Endothelial cell of umbilical vein (primary cell): ENCODE data around the gene TRDN. TPM values are rescaled to one million over a fixed set of nuclear protein-coding genes. Genes with fewer than 3 reads are reported as not detected.

ENCODE experiments used
- BruUV-seq: library from RNA; stranded (reverse); fragments of 400-500 nt; replicated peaks from 2 replicates; lab custom pipeline; 2021; lab: Mats Ljungman, UMichigan
- CTCF ChIA-PET: fragments of 300-600, 350-600 bp; sonication (Branson Sonifier 250); formaldehyde crosslinking; loops from one replicate; lab custom pipeline; 2021; ENCODE audit warnings: antibody characterized with exemption, inconsistent platforms; lab: Charles Lee
- POLR2A ChIA-PET: fragments of 300-600, 350-600 bp; sonication (Branson Sonifier 250); formaldehyde crosslinking; loops from one replicate; lab custom pipeline; 2021; ENCODE audit warnings: antibody characterized with exemption, inconsistent platforms; lab: Charles Lee
- DNase-seq: peaks from one replicate; pipeline ENCODE4 v3.0.0-alpha.2; 2011; ENCODE audit warnings: low read depth, low spot score
- FAIRE-seq: peaks from 2 replicates; lab custom pipeline; 2011; peaks lifted over from hg19 to GRCh38; lab: Jason Lieb, UNC
- H2AFZ ChIP-seq: 2 replicates; pipeline ENCODE4 v1.6.0; 2012; ENCODE audit warnings: low read depth, low read length, control low read depth, inconsistent platforms
- H3K27ac ChIP-seq: 2 replicates; pipeline ENCODE4 v1.5.1; 2011; ENCODE audit warnings: low read depth, mild to moderate bottlenecking, control low read depth, low read length, moderate library complexity; ENCODE audit not compliant: insufficient read depth
- H3K27me3 ChIP-seq, 2 experiments: 2 replicates each; pipeline versions ENCODE4 v1.6.0 to v1.6.1; 2011; ENCODE audit warnings: low read length in 2 of 2, mixed read lengths in 1 of 2; ENCODE audit not compliant: control insufficient read depth in 2 of 2, insufficient read depth in 2 of 2
- H3K36me3 ChIP-seq, 2 experiments: 2 replicates in 1 of 2; 3 replicates in 1 of 2; pipeline ENCODE4 v1.5.1; 2011; ENCODE audit warnings: low read length in 2 of 2, mild to moderate bottlenecking in 1 of 2, moderate library complexity in 1 of 2; ENCODE audit not compliant: control insufficient read depth in 2 of 2, insufficient read depth in 2 of 2; ENCODE audit errors: extremely low read depth in 1 of 2
- H3K4me1 ChIP-seq: 3 replicates; pipeline ENCODE4 v1.5.1; 2011; ENCODE audit warnings: mild to moderate bottlenecking, low read length; ENCODE audit not compliant: control insufficient read depth, insufficient read depth; ENCODE audit errors: extremely low read depth
- H3K4me2 ChIP-seq: 2 replicates; pipeline ENCODE4 v1.6.1; 2011; ENCODE audit warnings: low read length, control low read depth, mixed read lengths; ENCODE audit not compliant: insufficient read depth
- H3K4me3 ChIP-seq, 3 experiments: fragments of 200-600 bp in 1 of 3; sonication (generic), shearing (Covaris generic) in 1 of 3; replicated peaks in 1 of 3; 2 replicates each; pipeline ENCODE4 v1.5.1; 2011 to 2016; ENCODE audit warnings: control low read depth in 3 of 3, low read length in 3 of 3, mild to moderate bottlenecking in 2 of 3, inconsistent platforms in 1 of 3, low read depth in 1 of 3, moderate library complexity in 1 of 3; ENCODE audit not compliant: insufficient read depth in 1 of 3
- H3K79me2 ChIP-seq: 2 replicates; pipeline ENCODE4 v1.6.0; 2012; ENCODE audit warnings: low read length, inconsistent platforms; ENCODE audit not compliant: control insufficient read depth, insufficient read depth
- H3K9ac ChIP-seq: replicated peaks from 2 replicates; pipeline ENCODE3; 2011; ENCODE audit warnings: low read length, control low read depth; ENCODE audit not compliant: insufficient read depth; ENCODE audit errors: extremely low read depth
- H3K9me1 ChIP-seq: replicated peaks from 3 replicates; pipeline ENCODE4 v1.6.0; 2011; ENCODE audit warnings: mild to moderate bottlenecking, low read length; ENCODE audit not compliant: control insufficient read depth, insufficient read depth; ENCODE audit errors: extremely low read depth
- H3K9me3 ChIP-seq: replicated peaks from 2 replicates; pipeline ENCODE4 v1.5.1; 2012; ENCODE audit warnings: low read length, inconsistent platforms; ENCODE audit not compliant: control insufficient read depth, insufficient read depth
- H4K20me1 ChIP-seq: replicated peaks from 2 replicates; pipeline ENCODE3; 2011; ENCODE audit warnings: mild to moderate bottlenecking, low read length; ENCODE audit not compliant: control insufficient read depth, insufficient read depth; ENCODE audit errors: extremely low read depth
- CTCF ChIP-seq, 2 donors: IDR thresholded peaks; 1 replicate in 1 of 2; 2 replicates in 1 of 2; pipeline ENCODE4 v1.5.1; 2011; ENCODE audit warnings: low read length in 2 of 2, mild to moderate bottlenecking in 2 of 2, moderate library complexity in 2 of 2, control low read depth in 1 of 2, inconsistent platforms in 1 of 2, low read depth in 1 of 2; ENCODE audit not compliant: insufficient read depth in 1 of 2; ENCODE audit errors: extremely low read depth in 1 of 2
- EZH2 ChIP-seq: IDR thresholded peaks from 2 replicates; pipeline ENCODE4 v1.6.1; 2012; ENCODE audit warnings: borderline replicate concordance, low read depth, mild to moderate bottlenecking, moderate library complexity, low read length, inconsistent platforms; ENCODE audit not compliant: severe bottlenecking
- FOS ChIP-seq: IDR thresholded peaks from 2 replicates; pipeline ENCODE4 v1.6.1; 2011; ENCODE audit warnings: mild to moderate bottlenecking, low read length, moderate library complexity, borderline replicate concordance; ENCODE audit not compliant: insufficient read depth
- GATA2 ChIP-seq: IDR thresholded peaks from 2 replicates; pipeline ENCODE4 v1.7.0; 2011; ENCODE audit warnings: low read depth, mild to moderate bottlenecking, moderate library complexity, mixed read lengths, low read length; ENCODE audit not compliant: insufficient read length, insufficient read depth
- JUN ChIP-seq: IDR thresholded peaks from 2 replicates; pipeline ENCODE4 v1.6.1; 2011; ENCODE audit warnings: borderline replicate concordance, low read depth; ENCODE audit not compliant: insufficient read length, insufficient read depth
- MAX ChIP-seq: IDR thresholded peaks from 2 replicates; pipeline ENCODE4 v1.6.1; 2011; ENCODE audit not compliant: insufficient read depth, insufficient read length
- MYC ChIP-seq: IDR thresholded peaks from one replicate; pipeline ENCODE4 v1.6.1; 2011; ENCODE audit warnings: mild to moderate bottlenecking, low read depth, low read length
- POLR2A ChIP-seq: IDR thresholded peaks from 2 replicates; pipeline ENCODE4 v1.6.1; 2012; ENCODE audit warnings: low read depth, mild to moderate bottlenecking, control low read depth, low read length
- POLR2AphosphoS5 ChIP-seq: IDR thresholded peaks from 2 replicates; pipeline ENCODE4 v1.6.1; 2012; ENCODE audit warnings: low read depth, mild to moderate bottlenecking, control low read depth, low read length, moderate library complexity; ENCODE audit not compliant: insufficient read depth
- dilution Hi-C: fragments of 300-500 bp; cut with MboI; formaldehyde crosslinking; loops from one replicate; pipeline ENCODE4 v1.15.0; 2019; ENCODE audit warnings: low sequenced_read_pairs; ENCODE audit not compliant: extremely low pct_ligation_motif_present
- intact Hi-C: fragments of 100-400 bp; cut with micrococcal nuclease; formaldehyde crosslinking; loops from one replicate; pipeline ENCODE4 v1.10.0; 2022
- polyA plus RNA-seq, 4 experiments: library from polyadenylated mRNA; depleted of rRNA in 3 of 4; stranded (reverse) in 3 of 4; unstranded in 1 of 4; fragments of >200 nt; gene quantifications; 2 replicates each; pipeline versions ENCODE4 v1.2.1 to v1.2.3, GENCODE V29; 2011 to 2012; ENCODE audit warnings: missing spikeins in 1 of 4
- total RNA-seq: library from RNA; stranded (reverse); gene quantifications from 2 replicates; pipeline ENCODE4 v1.2.3, GENCODE V29; 2021

Gene TRDN
- total and polyA plus RNA-seq, 2 donors (not counting 3 experiments of a cell fraction or from before 2014, with no cell fraction given) = not detected

GRCh38 chr6:123604067-123604466 lies 32.7 kb downstream of the TRDN start:
- dilution Hi-C loops (no loop called here), intact Hi-C loops (no loop called here)
- Histone ChIP-seq H3K4me3 (no peak overlapping the region), H3K36me3 (no peaks in the 10 kb centered on the region), H3K27ac (no peak overlapping the region), H4K20me1 (no peaks in the 10 kb centered on the region), H3K9me1 (no peaks in the 10 kb centered on the region), H2AFZ (no peak overlapping the region), H3K79me2 (no peaks in the 10 kb centered on the region), H3K4me1 (no peaks in the 10 kb centered on the region), H3K27me3 (no peaks in the 10 kb centered on the region), H3K9ac (no peak overlapping the region), H3K9me3 (no peaks in the 10 kb centered on the region), H3K4me2 (no peak overlapping the region)
- CTCF ChIA-PET = interaction anchor here (1.4 kb wide), 1 partner anchor 24 kb away, joined by 3 read pairs; no protein-coding TSS in a partner anchor
- FAIRE-seq (peak; percentile 21), DNase-seq (no peak)
- POLR2A ChIA-PET = no interaction called here
- TF ChIP-seq MYC (no peak), EZH2 (no peak), MAX (no peak), FOS (no peak), POLR2AphosphoS5 (no peak), GATA2 (no peak), JUN (no peak), CTCF (IDR thresholded peaks at IDR 0.05; ENCODE audit: extremely low read depth in 1 of 2, insufficient read depth in 1 of 2, low read depth in 1 of 2, low read length in 2 of 2) (no peak), POLR2A (no peak)
- no TSS peak for BruUV-seq
